Measurements from ENCODE around the gene ATP10A.

ATP10A gene

DNA sequence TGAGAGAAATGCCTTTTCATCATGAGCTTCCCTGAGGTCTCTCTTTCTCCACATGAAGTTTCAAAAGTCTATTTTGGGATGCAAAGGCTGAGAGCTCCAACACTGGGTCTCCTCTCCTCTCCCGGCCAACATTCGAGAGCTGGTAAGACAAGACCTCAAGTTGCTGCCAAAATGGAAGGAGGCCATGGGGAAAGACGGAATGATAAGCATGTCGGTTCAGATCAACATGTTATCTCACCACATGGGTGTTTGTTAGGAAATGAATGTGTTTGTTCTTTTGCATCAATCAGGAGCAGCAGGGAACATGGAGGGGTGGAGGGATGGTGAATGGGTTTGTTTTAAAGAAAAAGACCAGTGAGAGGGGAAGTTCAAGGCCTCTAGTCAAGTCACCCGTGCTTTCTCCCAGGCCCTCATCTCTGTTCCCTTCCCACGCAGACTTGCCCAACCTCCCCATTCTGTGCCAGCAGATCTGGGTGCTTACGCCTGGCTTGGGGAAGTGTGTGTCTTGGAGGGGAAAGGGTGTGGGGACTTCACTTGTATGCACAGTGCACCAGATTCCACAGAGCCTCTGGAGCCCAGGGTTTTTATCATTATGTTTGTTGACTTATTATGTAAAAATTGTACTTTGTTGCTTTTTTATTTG lies 23.5 kb upstream of the ATP10A start:
- Histone ChIP-seq H4K20me1 (ENCODE audit: insufficient read depth, low read length) (no peaks in the 10 kb centered on the region), H3F3A (ENCODE audit: insufficient read depth, low read length) (no peaks in the 10 kb centered on the region), H3K9me3 (ENCODE audit: low read length) (no peaks in the 10 kb centered on the region), H3K4me2 (ENCODE audit: low read length) (no peak overlapping the region), H3K9ac (ENCODE audit: low read length) (no peak overlapping the region), H3K36me3 (ENCODE audit: insufficient read depth, low read length) (no peaks in the 10 kb centered on the region), H3K27ac (ENCODE audit: low read depth, low read length, poor library complexity, severe bottlenecking) (no peak overlapping the region), H3K27me3 (ENCODE audit: insufficient read depth, low read length) (no peaks in the 10 kb centered on the region), H3K9me2 (ENCODE audit: low read depth, low read length) (no peaks in the 10 kb centered on the region), H3K79me2 (ENCODE audit: insufficient read depth, low read length) (no peaks in the 10 kb centered on the region), H2AFZ (ENCODE audit: low read length) (no peak overlapping the region), H3K4me1 (ENCODE audit: insufficient read depth, low read length, severe bottlenecking) (no peaks in the 10 kb centered on the region), H3K4me3 (ENCODE audit: low read depth, low read length, poor library complexity, severe bottlenecking) (no peak overlapping the region)
- TF ChIP-seq EZH2 (IDR thresholded peaks at IDR 0.05; ENCODE audit: borderline replicate concordance, low read length) (no peak), CTCF (IDR thresholded peaks at IDR 0.05; ENCODE audit: low read length) (no peak)

- Histone ChIP-seq H3K79me2 (ENCODE audit: insufficient read depth, low read length) (no peaks in the 10 kb centered on the region), H3K4me1 (ENCODE audit: insufficient read depth, low read length, severe bottlenecking) (no peaks in the 10 kb centered on the region), H3K27me3 (ENCODE audit: insufficient read depth, low read length) (no peaks in the 10 kb centered on the region), H3K36me3 (ENCODE audit: insufficient read depth, low read length) (no peaks in the 10 kb centered on the region), H3K9me2 (ENCODE audit: low read depth, low read length) (no peaks in the 10 kb centered on the region), H3K9ac (ENCODE audit: low read length) (no peak overlapping the region), H3K27ac (ENCODE audit: low read depth, low read length, poor library complexity, severe bottlenecking) (no peak overlapping the region), H3K4me3 (ENCODE audit: low read depth, low read length, poor library complexity, severe bottlenecking) (no peak overlapping the region), H2AFZ (ENCODE audit: low read length) (no peak overlapping the region), H3K9me3 (ENCODE audit: low read length) (no peaks in the 10 kb centered on the region), H3K4me2 (ENCODE audit: low read length) (no peak overlapping the region), H4K20me1 (ENCODE audit: insufficient read depth, low read length) (no peaks in the 10 kb centered on the region), H3F3A (ENCODE audit: insufficient read depth, low read length) (no peaks in the 10 kb centered on the region)
- TF ChIP-seq EZH2 (IDR thresholded peaks at IDR 0.05; ENCODE audit: borderline replicate concordance, low read length) (no peak), CTCF (IDR thresholded peaks at IDR 0.05; ENCODE audit: low read length) (no peak)
Measured at GRCh38 chr15:25884370-25884769, 21.2 kb upstream of the ATP10A start.

GRCh38 chr15:25883463-25884259 lies 20.5 kb upstream of the ATP10A start:
- H3K4me3 ChIP-seq (ENCODE audit: low read depth, low read length, poor library complexity, severe bottlenecking) = no peak overlapping the region
- no peaks in the 10 kb centered on the region for H4K20me1 ChIP-seq (ENCODE audit: insufficient read depth, low read length)
- no peak for TF ChIP-seq EZH2 (IDR thresholded peaks at IDR 0.05; ENCODE audit: borderline replicate concordance, low read length)
- TF ChIP-seq CTCF (IDR thresholded peaks at IDR 0.05; ENCODE audit: low read length) = no peak
- no peaks in the 10 kb centered on the region for H3K9me3 ChIP-seq (ENCODE audit: low read length)
- H3K36me3 ChIP-seq (ENCODE audit: insufficient read depth, low read length) = no peaks in the 10 kb centered on the region
- H3K27ac ChIP-seq (ENCODE audit: low read depth, low read length, poor library complexity, severe bottlenecking) = no peak overlapping the region
- no peak overlapping the region for H2AFZ ChIP-seq (ENCODE audit: low read length)
- H3K9ac ChIP-seq (ENCODE audit: low read length) = no peak overlapping the region
- no peak overlapping the region for H3K4me2 ChIP-seq (ENCODE audit: low read length)
- no peaks in the 10 kb centered on the region for H3K27me3 ChIP-seq (ENCODE audit: insufficient read depth, low read length)
- H3K9me2 ChIP-seq (ENCODE audit: low read depth, low read length) = no peaks in the 10 kb centered on the region
- no peaks in the 10 kb centered on the region for H3K4me1 ChIP-seq (ENCODE audit: insufficient read depth, low read length, severe bottlenecking)
- no peaks in the 10 kb centered on the region for H3F3A ChIP-seq (ENCODE audit: insufficient read depth, low read length)
- no peaks in the 10 kb centered on the region for H3K79me2 ChIP-seq (ENCODE audit: insufficient read depth, low read length)
